ENCODE data around the gene DNM1.

The DNM1 gene

DNA sequence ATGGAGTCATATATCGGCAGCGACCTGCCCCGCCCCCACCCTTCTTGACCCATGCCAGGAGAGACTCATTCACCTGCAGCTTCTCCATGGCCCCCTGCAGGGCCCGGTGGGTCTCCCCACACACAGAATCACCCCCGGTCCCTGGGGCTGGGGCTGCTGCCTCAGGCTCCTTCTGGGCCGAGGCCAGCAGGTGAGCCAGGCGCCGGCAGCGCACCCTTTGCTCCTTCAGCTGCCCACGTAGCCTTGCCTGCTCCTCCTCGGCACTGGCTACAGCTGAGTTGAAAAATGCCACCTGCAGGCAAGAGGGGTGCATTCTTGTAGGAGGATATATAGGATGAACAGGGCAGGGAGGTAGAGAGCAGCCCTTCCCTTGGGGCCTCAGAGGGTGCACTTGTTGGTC lies 54.7 kb downstream of the DNM1 start:
- Histone ChIP-seq H4K5ac (ENCODE audit: low read length) (no peak overlapping the region), H3K4me2 (ENCODE audit: low read length) (no peak overlapping the region), H3K4ac (ENCODE audit: low read depth, low read length) (no peak overlapping the region), H3K36me3 (ENCODE audit: control insufficient read depth, insufficient read depth, low read length) (peaks cover 7% of the 10 kb centered on the region), H3K4me1 (ENCODE audit: control insufficient read depth, low read depth, low read length) (no peaks in the 10 kb centered on the region), H3K79me1 (ENCODE audit: low read length) (no peaks in the 10 kb centered on the region), H2BK5ac (ENCODE audit: low read length) (no peak overlapping the region), H3K27me3 (ENCODE audit: insufficient read depth, low read length, poor library complexity) (no peaks in the 10 kb centered on the region), H3K56ac (ENCODE audit: low read length) (no peak overlapping the region), H3K4me3 (ENCODE audit: low read length) (no peak overlapping the region), H3K79me2 (ENCODE audit: control insufficient read depth, insufficient read depth, low read length) (no peaks in the 10 kb centered on the region), H3K27ac (ENCODE audit: low read depth, low read length) (no peak overlapping the region), H2BK120ac (ENCODE audit: low read depth, low read length) (no peak overlapping the region), H2BK15ac (replicated peaks; ENCODE audit: low read depth) (no peak overlapping the region), H3K18ac (ENCODE audit: low read length) (no peak overlapping the region), H4K8ac (ENCODE audit: low read depth, low read length) (no peak overlapping the region), H3K23ac (ENCODE audit: low read length) (no peak overlapping the region), H2AK5ac (ENCODE audit: low read length) (no peak overlapping the region), H3K9ac (ENCODE audit: low read length) (no peak overlapping the region)
- DNase-seq: no peak
- WGBS (ENCODE audit: extremely low coverage, insufficient coverage, low lambda C conversion rate): no CpG with 5 or more reads among the region's 11 CpGs

GRCh38 chr9:128258326-128258725 lies 55.1 kb downstream of the DNM1 start:
- Histone ChIP-seq H4K8ac (ENCODE audit: low read depth, low read length) (no peak overlapping the region), H4K5ac (ENCODE audit: low read length) (no peak overlapping the region), H3K27me3 (ENCODE audit: insufficient read depth, low read length, poor library complexity) (no peaks in the 10 kb centered on the region), H2BK120ac (ENCODE audit: low read depth, low read length) (no peak overlapping the region), H3K79me1 (ENCODE audit: low read length) (no peaks in the 10 kb centered on the region), H3K79me2 (ENCODE audit: control insufficient read depth, insufficient read depth, low read length) (no peaks in the 10 kb centered on the region), H3K18ac (ENCODE audit: low read length) (no peak overlapping the region), H2BK5ac (ENCODE audit: low read length) (no peak overlapping the region), H3K9ac (ENCODE audit: low read length) (no peak overlapping the region), H2AK5ac (ENCODE audit: low read length) (no peak overlapping the region), H3K23ac (ENCODE audit: low read length) (no peak overlapping the region), H3K4me1 (ENCODE audit: control insufficient read depth, low read depth, low read length) (no peaks in the 10 kb centered on the region), H2BK15ac (replicated peaks; ENCODE audit: low read depth) (no peak overlapping the region), H3K4me3 (ENCODE audit: low read length) (no peak overlapping the region), H3K4me2 (ENCODE audit: low read length) (no peak overlapping the region), H3K27ac (ENCODE audit: low read depth, low read length) (no peak overlapping the region), H3K4ac (ENCODE audit: low read depth, low read length) (no peak overlapping the region), H3K36me3 (ENCODE audit: control insufficient read depth, insufficient read depth, low read length) (peaks cover 9% of the 10 kb centered on the region), H3K56ac (ENCODE audit: low read length) (no peak overlapping the region)
- no peak for DNase-seq
- no CpG with 5 or more reads among the region's 6 CpGs for WGBS (ENCODE audit: extremely low coverage, insufficient coverage, low lambda C conversion rate)

DNA sequence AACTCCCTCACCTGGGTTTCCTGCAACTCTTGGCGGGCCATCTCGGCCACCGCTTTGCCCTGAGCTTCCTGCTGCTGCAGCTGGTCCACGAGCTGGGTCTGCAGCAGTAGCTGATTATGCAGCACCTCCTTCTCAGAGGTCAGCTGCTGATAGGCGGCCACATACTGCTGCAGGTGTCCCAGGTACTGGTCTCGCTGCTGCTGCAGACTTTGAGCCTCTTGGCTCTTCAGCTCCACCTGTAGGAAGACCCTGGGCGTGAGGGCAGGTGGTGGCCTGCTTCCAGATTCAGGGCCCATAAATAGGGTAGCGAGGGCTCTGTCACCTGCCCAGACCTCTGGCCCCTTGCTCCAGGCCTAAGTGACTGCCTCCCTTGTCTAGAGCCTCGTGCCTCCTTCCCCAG lies 56.0 kb downstream of the DNM1 start:
- no peak overlapping the region for H3K9ac ChIP-seq (ENCODE audit: low read length)
- H3K23ac ChIP-seq (ENCODE audit: low read length): no peak overlapping the region
- H3K4me2 ChIP-seq (ENCODE audit: low read length): no peak overlapping the region
- H2BK5ac ChIP-seq (ENCODE audit: low read length): no peak overlapping the region
- no CpG with 5 or more reads among the region's 9 CpGs for WGBS (ENCODE audit: extremely low coverage, insufficient coverage, low lambda C conversion rate)
- H4K5ac ChIP-seq (ENCODE audit: low read length): no peak overlapping the region
- H3K79me1 ChIP-seq (ENCODE audit: low read length): no peaks in the 10 kb centered on the region
- no peak overlapping the region for H3K18ac ChIP-seq (ENCODE audit: low read length)
- H3K4me1 ChIP-seq (ENCODE audit: control insufficient read depth, low read depth, low read length): no peaks in the 10 kb centered on the region
- no peaks in the 10 kb centered on the region for H3K27me3 ChIP-seq (ENCODE audit: insufficient read depth, low read length, poor library complexity)
- H2BK120ac ChIP-seq (ENCODE audit: low read depth, low read length): no peak overlapping the region
- H3K56ac ChIP-seq (ENCODE audit: low read length): no peak overlapping the region
- no peak overlapping the region for H2BK15ac ChIP-seq (replicated peaks; ENCODE audit: low read depth)
- H3K36me3 ChIP-seq (ENCODE audit: control insufficient read depth, insufficient read depth, low read length): peaks cover 9% of the 10 kb centered on the region
- no peak overlapping the region for H3K27ac ChIP-seq (ENCODE audit: low read depth, low read length)
- no peak overlapping the region for H3K4me3 ChIP-seq (ENCODE audit: low read length)
- no peaks in the 10 kb centered on the region for H3K79me2 ChIP-seq (ENCODE audit: control insufficient read depth, insufficient read depth, low read length)
- H3K4ac ChIP-seq (ENCODE audit: low read depth, low read length): no peak overlapping the region
- DNase-seq: peak; percentile 42
- H2AK5ac ChIP-seq (ENCODE audit: low read length): no peak overlapping the region
- no peak overlapping the region for H4K8ac ChIP-seq (ENCODE audit: low read depth, low read length)

DNA sequence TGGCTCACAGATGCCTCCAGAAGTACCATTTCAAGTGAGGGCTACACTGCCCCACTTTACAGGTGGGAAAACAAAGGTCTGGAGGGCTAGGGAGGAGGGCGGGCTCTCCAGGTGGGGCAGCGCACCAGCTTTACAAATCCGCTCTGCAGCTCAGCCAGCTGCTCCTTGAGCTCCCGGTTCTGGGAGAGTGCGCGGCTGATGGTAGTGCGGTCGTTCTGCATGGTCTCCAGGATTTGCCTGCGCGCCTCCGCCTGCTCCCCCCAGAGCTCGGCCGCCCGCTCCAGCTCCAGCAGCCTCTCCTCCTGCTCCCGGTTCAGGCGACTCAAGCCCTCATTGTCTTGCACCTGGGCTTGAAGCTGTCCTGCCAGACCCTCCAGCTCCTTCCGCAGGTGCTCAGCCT lies 57.2 kb downstream of the DNM1 start:
- H3K79me2 ChIP-seq (ENCODE audit: control insufficient read depth, insufficient read depth, low read length): no peaks in the 10 kb centered on the region
- H2BK15ac ChIP-seq (replicated peaks; ENCODE audit: low read depth): no peak overlapping the region
- H2AK5ac ChIP-seq (ENCODE audit: low read length): no peak overlapping the region
- no peaks in the 10 kb centered on the region for H3K4me1 ChIP-seq (ENCODE audit: control insufficient read depth, low read depth, low read length)
- H3K4me3 ChIP-seq (ENCODE audit: low read length): no peak overlapping the region
- no CpG with 5 or more reads among the region's 17 CpGs for WGBS (ENCODE audit: extremely low coverage, insufficient coverage, low lambda C conversion rate)
- no peaks in the 10 kb centered on the region for H3K79me1 ChIP-seq (ENCODE audit: low read length)
- DNase-seq: no peak
- H3K36me3 ChIP-seq (ENCODE audit: control insufficient read depth, insufficient read depth, low read length): peaks cover 9% of the 10 kb centered on the region
- no peak overlapping the region for H3K9ac ChIP-seq (ENCODE audit: low read length)
- H3K56ac ChIP-seq (ENCODE audit: low read length): no peak overlapping the region
- no peaks in the 10 kb centered on the region for H3K27me3 ChIP-seq (ENCODE audit: insufficient read depth, low read length, poor library complexity)
- H4K5ac ChIP-seq (ENCODE audit: low read length): no peak overlapping the region
- H3K23ac ChIP-seq (ENCODE audit: low read length): no peak overlapping the region
- no peak overlapping the region for H3K4me2 ChIP-seq (ENCODE audit: low read length)
- no peak overlapping the region for H4K8ac ChIP-seq (ENCODE audit: low read depth, low read length)
- H3K4ac ChIP-seq (ENCODE audit: low read depth, low read length): no peak overlapping the region
- H2BK5ac ChIP-seq (ENCODE audit: low read length): no peak overlapping the region
- no peak overlapping the region for H3K18ac ChIP-seq (ENCODE audit: low read length)
- H2BK120ac ChIP-seq (ENCODE audit: low read depth, low read length): no peak overlapping the region
- H3K27ac ChIP-seq (ENCODE audit: low read depth, low read length): no peak overlapping the region

- no peak overlapping the region for H2BK120ac ChIP-seq (ENCODE audit: low read depth, low read length)
- no CpG with 5 or more reads among the region's 4 CpGs for WGBS (ENCODE audit: extremely low coverage, insufficient coverage, low lambda C conversion rate)
- H3K4me3 ChIP-seq (ENCODE audit: low read length): no peak overlapping the region
- no peak overlapping the region for H3K4me2 ChIP-seq (ENCODE audit: low read length)
- H3K18ac ChIP-seq (ENCODE audit: low read length): no peak overlapping the region
- H3K56ac ChIP-seq (ENCODE audit: low read length): no peak overlapping the region
- no peaks in the 10 kb centered on the region for H3K27me3 ChIP-seq (ENCODE audit: insufficient read depth, low read length, poor library complexity)
- H3K36me3 ChIP-seq (ENCODE audit: control insufficient read depth, insufficient read depth, low read length): peaks cover 9% of the 10 kb centered on the region
- H3K9ac ChIP-seq (ENCODE audit: low read length): no peak overlapping the region
- no peak overlapping the region for H4K8ac ChIP-seq (ENCODE audit: low read depth, low read length)
- H2AK5ac ChIP-seq (ENCODE audit: low read length): no peak overlapping the region
- DNase-seq: no peak
- H3K4ac ChIP-seq (ENCODE audit: low read depth, low read length): no peak overlapping the region
- H3K4me1 ChIP-seq (ENCODE audit: control insufficient read depth, low read depth, low read length): no peaks in the 10 kb centered on the region
- H3K23ac ChIP-seq (ENCODE audit: low read length): no peak overlapping the region
- no peak overlapping the region for H4K5ac ChIP-seq (ENCODE audit: low read length)
- H3K27ac ChIP-seq (ENCODE audit: low read depth, low read length): no peak overlapping the region
- H2BK5ac ChIP-seq (ENCODE audit: low read length): no peak overlapping the region
- no peaks in the 10 kb centered on the region for H3K79me2 ChIP-seq (ENCODE audit: control insufficient read depth, insufficient read depth, low read length)
- no peak overlapping the region for H2BK15ac ChIP-seq (replicated peaks; ENCODE audit: low read depth)
- no peaks in the 10 kb centered on the region for H3K79me1 ChIP-seq (ENCODE audit: low read length)
These were observed 59.5 kb downstream of the DNM1 start for GRCh38 chr9:128262687-128263086.

DNA sequence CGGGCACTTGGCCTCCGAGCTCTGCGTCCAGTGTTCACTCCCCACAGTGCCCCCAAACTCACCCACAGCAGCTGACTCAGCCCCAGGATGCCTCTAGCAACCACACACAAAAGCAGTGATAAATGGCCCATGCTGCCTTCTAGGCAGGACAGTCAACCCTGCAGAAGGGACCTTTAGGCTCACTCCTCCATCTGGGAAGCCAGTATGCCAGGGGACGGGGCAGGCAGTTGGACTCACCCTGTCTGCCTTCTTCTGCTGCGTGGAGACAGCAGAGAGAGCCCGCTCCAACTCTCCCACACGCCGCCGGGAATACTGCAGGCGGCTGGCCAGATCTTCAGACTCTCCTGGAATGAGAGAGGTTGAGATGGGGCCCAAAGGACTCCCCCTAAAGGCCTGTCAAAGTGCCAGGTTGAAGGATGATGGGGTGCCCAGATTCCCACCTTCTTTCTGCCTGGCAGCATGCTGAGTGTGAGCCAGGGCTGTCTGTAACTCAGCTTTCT lies 62.2 kb downstream of the DNM1 start:
- Histone ChIP-seq H2AK5ac (ENCODE audit: low read length) (no peak overlapping the region), H4K8ac (ENCODE audit: low read depth, low read length) (no peak overlapping the region), H2BK120ac (ENCODE audit: low read depth, low read length) (no peak overlapping the region), H2BK5ac (ENCODE audit: low read length) (no peak overlapping the region), H2BK15ac (replicated peaks; ENCODE audit: low read depth) (no peak overlapping the region), H3K4me3 (ENCODE audit: low read length) (no peak overlapping the region), H3K4ac (ENCODE audit: low read depth, low read length) (no peak overlapping the region), H3K9ac (ENCODE audit: low read length) (no peak overlapping the region), H3K4me1 (ENCODE audit: control insufficient read depth, low read depth, low read length) (no peaks in the 10 kb centered on the region), H3K18ac (ENCODE audit: low read length) (no peak overlapping the region), H3K36me3 (ENCODE audit: control insufficient read depth, insufficient read depth, low read length) (peaks cover 8% of the 10 kb centered on the region), H4K5ac (ENCODE audit: low read length) (no peak overlapping the region), H3K27me3 (ENCODE audit: insufficient read depth, low read length, poor library complexity) (no peaks in the 10 kb centered on the region), H3K23ac (ENCODE audit: low read length) (no peak overlapping the region), H3K79me2 (ENCODE audit: control insufficient read depth, insufficient read depth, low read length) (no peaks in the 10 kb centered on the region), H3K79me1 (ENCODE audit: low read length) (no peaks in the 10 kb centered on the region), H3K27ac (ENCODE audit: low read depth, low read length) (no peak overlapping the region), H3K56ac (ENCODE audit: low read length) (no peak overlapping the region), H3K4me2 (ENCODE audit: low read length) (no peak overlapping the region)
- WGBS (ENCODE audit: extremely low coverage, insufficient coverage, low lambda C conversion rate): no CpG with 5 or more reads among the region's 10 CpGs
- DNase-seq: no peak

Data from mesendoderm (in vitro differentiated cells).